GOT3 (cell line): ENCODE data around the gene ULBP2.
"Not testable (repeated sequence)": the region's sequence is repeated elsewhere in the genome, so short reads cannot be mapped to it uniquely, and the experiment has no call there.

Experiments
- DNase-seq: peaks from one replicate; lab custom pipeline; 2025; ENCODE audit warnings: mixed read lengths; lab: John Stamatoyannopoulos, UW

Gene ULBP2

DNA sequence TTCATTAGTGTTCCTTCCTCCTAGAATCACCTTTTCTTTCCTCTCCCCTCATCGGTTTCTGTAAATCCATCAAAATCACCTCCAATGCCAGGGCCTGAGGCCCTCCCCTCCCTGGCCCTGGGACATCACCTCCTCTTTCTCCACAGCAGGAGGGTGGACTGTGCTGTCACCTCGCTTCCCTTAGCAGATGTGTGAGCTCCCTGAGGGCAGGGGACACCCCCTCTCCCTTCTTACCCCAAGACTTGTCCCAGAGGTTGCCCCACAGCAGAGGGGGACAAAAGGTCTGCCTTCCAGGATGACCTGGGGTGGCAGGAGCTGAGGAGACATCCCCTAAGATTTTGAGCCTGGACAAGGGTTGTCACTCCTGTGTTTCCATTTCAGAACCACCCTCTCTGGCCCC, 27.8 kb downstream of the ULBP2 start:
- DNase-seq = no peak

DNA sequence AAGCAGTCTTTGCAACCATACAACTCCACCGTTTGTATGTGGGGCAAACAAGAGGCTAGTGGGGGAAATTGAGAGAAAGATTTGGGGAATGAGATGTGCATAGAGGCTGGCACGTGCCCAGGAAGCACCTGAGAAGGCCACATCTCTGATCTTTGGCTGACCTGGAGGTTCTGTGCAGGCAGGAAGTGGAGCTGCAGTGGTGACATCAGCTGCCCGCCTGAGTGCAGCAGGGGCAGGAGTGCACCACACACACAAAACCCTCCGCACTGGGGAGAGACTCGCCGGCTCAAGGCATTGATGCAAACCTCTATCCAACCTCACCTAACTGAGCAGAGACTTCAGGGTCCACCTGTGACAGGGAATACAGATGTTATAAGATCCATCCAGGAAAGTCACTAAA, 32.6 kb downstream of the ULBP2 start:
- not testable (repeated sequence) for DNase-seq

DNA sequence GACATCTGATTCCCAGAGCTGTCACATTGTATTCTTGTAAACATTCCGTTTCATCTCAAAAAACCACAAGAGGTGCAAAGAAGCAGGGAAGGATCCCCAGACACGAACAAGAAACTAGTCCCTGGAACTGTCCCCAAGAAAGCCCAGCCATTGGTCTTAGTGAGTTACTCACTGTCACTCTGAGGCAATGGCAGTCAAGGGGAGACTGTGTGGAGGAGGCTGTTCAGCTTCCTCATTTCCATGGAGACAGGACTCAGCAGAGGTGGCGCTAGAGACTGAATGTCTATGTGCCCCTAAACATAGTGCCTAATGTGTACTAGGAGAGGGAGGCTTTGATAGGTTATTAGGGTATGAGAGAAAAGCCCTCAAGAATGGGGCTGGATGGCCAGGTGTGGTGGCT, 33.0 kb downstream of the ULBP2 start:
- DNase-seq = no peak

DNA sequence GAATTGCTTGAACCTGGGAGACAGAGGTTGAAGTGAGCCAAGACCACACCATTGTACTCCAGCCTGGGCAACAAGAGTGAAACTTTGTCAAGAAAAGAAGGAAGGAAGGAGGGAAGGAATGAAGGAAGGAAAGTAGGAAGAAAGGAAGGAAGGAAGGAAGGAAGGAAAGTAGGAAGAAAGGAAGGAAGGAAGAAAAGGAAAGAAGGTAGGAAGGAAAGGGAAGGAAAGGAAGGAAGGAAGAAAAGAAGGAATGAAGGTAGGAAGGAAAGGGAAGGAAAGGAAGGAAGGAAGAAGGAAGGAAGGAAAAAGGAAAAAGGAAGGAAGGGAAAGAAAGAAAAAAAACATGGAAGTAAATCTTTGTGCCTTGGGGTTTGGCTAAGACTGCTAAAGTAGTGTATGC, 33.6 kb downstream of the ULBP2 start:
- no peak for DNase-seq

DNA sequence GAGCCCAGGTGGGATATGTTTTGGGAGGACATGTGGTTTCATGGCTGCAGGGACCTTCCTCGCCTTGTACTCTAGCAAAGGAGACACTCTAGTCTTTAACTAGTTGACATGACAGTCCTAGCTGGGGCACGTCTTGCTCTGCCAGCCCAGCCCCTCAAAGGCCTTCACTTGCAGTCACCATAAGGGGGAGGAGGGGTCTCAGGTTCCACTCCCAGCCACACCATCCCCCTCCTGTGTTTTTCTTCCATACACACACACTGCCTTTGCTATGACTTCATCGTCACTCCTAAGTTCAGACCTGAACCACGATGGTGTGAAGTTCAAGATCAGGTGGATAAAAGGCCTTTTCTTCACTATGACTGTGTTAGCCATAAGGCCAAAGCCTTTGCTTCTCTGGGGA, 35.4 kb downstream of the ULBP2 start:
- no peak for DNase-seq

DNA sequence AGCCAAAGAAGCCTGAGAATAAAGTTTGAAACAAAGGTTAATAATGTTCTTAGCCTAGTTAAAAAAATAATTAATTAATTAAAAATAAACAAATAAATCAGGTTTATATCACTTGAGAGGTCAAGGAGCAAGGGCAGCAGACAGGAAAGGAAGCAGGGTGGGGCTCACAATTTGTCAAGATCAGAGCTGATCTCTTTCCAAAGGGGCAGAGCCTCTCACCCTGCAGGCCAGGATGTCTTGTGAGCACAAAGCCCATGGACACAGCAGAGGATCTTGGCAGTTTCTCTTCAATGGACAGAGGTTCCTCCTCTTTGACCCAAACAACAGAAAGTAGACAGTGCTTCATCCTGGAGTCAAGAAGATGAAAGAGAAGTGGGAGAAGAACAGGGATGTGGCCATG, 36.8 kb downstream of the ULBP2 start:
- DNase-seq = no peak

DNA sequence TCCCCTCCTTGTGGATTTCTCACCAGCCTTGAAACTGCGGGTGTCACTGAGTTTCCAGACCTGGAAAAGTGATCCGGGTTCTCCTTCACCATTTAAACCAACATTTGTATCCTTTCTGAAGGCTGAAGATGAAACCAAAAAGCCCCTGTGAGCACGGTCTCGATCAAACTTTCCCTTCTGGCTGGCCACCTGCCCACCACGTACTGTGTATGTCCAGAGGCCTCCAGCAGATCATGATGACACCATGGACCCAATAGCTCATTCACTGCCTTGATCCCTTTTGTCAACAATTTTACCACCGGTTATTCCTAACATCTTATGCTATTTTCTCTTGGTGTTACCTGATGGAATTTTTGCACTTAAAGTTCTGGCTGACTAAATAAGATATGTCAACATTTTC, 37.5 kb downstream of the ULBP2 start:
- DNase-seq = no peak

DNA sequence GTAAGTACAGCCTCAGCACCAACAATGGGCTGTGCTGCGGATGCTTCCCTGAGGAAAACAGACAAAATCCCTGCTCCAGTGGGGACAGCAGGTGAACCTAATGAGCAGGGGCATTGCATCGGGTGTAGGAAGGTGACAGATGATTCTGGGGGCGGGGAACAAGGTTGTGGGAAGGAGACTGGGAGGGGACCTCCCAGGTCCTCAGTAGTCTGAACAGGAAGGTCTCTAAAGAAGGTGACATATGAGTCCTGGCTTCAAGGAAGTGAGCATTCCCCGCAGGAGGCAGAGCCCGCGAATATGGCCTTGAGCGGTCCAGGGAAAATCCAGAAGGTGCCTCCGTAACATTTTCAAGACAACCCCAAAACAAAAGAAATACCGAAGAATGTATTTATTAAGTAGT, 41.3 kb downstream of the ULBP2 start:
- no peak for DNase-seq

DNA sequence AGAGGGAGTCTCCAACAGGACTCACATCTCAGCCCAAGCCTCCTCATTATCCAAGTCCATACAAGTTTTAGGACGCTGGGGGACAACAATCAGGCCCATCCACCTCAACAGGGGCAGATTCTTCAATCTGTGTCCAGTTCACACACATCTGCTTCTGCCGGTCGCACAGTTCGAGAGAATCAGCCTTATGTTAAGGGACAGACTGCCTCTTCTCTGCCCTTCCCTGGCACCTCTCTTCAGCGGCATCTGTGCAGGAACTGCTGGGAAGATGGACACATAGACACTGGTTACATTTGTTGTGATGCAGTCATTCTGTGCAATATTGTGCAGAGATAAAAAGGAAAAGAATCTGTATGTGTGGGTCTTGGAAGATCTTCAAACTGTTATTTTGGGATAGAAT, 43.0 kb downstream of the ULBP2 start:
- DNase-seq = no peak

DNA sequence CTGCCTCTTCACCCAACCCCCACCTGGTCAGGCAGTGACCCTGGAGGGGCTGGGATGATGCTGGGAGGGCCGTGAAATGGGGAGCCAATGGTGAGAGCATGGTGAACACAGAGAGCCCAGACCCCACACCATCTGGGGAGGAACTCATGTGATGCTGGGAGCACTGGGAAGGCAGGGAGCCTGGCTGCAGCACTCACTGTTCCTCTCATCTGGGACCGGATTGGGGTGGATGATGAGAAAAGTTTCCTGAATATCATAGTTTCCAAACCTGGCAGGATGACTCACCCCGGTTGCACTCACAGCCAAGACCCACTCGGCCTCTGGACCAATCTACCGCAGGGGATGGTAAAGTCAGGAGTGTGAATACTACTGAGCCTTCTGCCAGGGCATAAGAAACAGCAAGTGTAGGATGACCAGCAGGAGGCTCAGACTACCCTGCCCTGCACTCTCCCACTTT, 43.7 kb downstream of the ULBP2 start:
- no peak for DNase-seq

DNA sequence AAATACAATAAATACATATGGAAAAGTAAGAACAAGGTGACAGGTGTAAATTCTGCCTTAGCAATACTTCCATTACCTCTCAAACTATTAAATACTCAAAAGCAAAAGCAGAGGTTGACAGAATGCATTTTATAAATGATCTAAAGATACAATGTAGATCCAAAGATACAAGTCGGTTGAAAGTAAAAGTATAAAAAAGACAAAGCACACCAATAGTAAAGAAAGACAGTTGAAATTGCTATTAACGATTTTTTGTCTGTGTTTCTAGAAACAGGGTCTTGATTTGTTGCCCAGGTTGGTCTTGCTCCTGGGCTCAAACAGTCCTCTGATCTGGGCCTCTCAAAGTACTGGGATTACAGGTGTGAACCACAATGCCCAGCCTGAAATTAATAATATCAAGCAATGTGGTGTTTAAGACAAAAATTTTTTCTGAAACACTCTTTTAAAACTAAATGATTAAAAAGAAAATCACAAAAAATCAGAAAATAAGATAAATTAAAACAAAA, 45.8 kb downstream of the ULBP2 start:
- DNase-seq = no peak

DNA sequence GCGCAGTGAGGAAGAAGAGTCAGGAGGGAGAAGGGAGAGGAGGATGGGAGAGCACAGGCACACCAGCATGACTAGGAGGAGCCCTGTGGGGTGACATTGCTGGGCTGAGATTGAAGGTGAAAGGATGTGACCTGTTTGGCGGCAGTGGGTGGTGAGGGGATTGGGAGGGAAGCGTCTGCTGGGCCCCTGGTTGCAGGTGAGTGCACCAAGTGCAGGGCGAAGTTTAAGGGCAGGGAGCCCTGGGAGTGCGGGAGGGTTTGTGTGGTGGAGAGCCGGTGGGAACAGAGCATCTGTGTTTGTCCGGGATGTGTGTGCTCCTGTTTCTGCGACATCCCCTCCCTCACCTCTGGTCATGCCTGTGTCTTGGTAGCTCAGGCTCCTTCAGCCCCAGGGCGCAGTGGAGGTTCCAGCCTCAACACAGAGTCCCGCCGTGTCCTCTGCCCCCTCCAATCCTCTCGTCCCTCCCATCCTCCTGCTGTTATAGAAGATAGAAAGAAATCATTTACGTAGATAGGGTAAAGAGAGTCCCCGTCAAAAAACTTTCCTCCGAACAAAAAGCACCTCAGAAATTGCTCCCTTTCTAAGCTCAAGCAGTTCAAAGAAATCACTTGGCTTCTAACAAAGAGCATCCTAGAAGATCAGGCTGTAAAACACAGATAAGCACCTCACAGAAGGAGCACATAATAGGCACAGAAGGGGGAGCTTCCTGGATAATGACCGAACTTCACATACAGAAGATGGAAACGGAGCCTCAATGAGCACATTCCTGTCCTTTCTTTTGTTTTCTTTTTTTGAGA, 46.9 kb downstream of the ULBP2 start:
- DNase-seq = no peak

DNA sequence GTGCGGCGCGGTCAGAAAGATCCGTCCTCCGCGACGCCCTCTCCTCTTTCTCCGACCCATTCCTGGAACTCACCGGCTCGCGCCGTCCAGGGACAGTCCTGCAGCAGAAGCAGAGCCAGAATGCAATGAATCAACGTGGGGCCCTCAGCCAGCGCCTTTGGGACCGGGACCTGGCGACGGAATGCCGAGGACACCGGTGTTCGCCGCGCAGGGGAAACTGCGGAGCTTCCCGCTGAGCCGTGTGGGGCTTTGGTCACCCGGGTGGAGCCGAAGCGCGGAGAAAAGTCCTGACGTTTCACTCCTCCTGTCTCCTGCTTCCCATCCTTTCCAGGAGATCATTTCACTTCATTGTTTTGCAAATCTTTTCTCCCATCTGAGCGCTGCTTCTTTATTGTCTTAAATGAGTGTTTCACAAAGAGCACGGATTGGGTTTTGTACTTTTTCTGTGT, 48.4 kb downstream of the ULBP2 start:
- no peak for DNase-seq

DNA sequence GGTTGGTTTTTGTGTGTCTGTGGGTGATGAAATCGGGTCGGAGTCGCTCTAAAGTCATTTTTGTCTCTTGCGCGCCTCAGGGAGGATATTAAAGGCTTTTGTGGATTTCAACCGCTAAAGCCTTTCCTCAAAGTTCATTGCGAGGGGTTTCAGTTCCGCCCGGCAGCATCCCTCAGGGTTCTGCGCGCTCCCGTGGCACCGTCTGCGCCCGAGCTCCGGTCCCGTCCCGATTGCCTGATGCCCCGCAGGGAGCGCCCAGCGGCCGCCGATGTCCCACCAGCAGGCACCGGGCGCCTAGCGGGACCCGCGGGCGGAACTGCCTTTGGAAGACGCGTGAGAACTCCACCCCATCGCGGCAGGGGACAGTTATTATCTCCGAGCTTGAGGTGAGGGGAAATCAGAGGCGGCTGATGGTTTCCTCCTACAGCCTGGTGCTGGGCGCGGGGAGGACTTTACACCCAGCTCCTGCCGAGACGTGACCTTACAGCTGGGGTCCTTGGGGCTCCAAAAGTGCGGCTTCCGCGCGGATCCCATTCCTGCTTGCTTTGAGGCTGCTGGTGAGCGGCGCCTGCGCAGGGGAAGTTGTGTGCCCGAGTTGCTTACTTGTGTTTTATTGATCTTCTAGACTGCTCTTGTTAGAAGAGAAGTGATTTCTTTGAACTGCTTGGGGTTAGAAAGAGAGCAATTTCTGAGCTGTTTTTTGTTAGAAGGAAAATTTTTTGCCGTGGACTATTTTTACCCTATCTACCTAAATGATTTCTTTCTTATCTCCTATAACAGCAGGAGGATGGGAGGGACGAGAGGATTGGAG, 49.1 kb downstream of the ULBP2 start:
- no peak for DNase-seq

DNA sequence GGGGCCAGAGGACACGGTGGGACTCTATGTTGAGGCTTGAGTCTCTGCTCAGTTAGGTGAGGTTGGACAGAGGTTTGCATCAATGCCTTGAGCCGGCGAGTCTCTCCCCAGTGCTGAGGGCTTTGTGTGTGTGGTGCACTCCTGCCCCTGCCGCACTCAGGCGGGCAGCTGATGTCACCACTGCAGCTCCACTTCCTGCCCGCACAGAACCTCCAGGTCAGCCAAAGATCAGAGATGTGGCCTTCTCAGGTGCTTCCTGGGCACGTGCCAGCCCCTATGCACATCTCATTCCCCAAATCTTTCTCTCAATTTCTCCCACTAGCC, 49.6 kb downstream of the ULBP2 start:
- DNase-seq = not testable (repeated sequence)

DNA sequence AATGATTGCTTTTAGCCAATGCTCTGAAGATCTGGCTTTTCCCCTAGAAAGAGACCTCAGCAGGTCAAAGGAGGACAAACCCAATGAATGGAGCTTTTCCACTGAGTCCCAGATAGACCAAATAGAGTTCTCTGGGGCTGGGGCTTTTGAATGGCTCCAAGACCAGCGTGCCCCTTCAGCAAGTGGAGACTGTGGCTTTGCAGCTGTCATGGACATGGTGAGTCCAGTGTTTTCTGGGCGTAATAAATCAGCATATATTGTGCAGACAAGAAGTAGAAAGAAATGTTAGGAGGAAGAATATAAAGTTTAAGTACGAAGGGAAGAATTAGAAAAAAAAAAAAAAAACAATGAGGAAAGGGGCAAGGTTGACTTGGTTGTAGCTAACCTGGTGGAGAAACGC, 50.0 kb downstream of the ULBP2 start:
- no peak for DNase-seq

DNA sequence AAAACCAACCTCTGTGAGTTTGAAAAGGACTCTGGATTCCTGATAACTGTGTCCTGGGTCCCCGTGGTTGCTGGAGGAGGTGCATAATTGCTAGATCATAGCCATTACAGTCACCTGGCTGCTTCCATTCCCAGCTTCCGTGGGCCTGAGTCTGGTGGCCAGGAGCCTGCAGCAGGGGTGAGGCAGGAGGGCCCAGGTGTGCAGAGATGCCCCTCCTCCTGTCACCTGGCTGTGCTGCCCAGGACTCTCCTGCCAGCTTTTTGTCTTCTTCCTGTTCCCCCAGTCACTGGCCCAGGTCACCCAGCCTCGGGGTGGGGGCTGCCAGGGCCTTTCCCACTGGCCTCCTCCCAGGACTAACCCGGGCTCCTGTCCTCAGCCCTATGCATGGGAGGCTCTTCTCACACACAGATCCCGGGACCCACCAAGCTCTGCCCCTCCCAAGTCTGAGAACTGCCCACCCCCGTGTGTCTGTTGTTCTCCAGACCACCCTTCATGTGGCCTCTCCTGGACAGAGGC, 53.5 kb downstream of the ULBP2 start:
- DNase-seq = no peak

DNA sequence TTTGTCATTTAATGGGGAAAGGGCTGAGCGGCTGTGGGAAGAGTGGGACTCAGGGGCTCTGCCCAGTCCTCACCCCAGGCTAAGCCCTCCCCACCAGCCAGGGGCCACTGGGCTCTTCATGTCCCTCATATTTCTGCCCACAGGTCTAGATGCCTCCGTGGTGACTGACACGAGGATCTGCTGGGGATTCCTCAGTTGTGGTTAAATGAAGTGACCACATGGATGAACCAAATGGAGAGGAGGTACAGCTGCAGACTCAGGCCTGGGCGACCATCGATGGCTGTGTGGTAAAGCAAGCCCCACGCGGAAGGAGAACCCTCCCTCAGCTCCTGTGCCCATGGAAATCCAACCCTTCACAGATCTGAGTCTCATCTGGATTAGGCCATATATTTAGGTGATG, 54.2 kb downstream of the ULBP2 start:
- no peak for DNase-seq
